KMS-11 (cell line): Measurements from ENCODE around the gene PLEKHN1.

Source experiments
- H2AFZ ChIP-seq: fragments of 200-600 bp; sonication (generic); 2 replicates; pipeline ENCODE4 v1.6.1; 2016; ENCODE audit warnings: antibody characterized with exemption, mixed run types, low read depth
- H3K27ac ChIP-seq: fragments of 200-600 bp; sonication (generic); 2 replicates; pipeline ENCODE4 v1.6.1; 2016; ENCODE audit warnings: mild to moderate bottlenecking, mixed run types
- H3K27me3 ChIP-seq: fragments of 200-600 bp; sonication (generic); 2 replicates; pipeline ENCODE4 v1.6.1; 2017; ENCODE audit warnings: mild to moderate bottlenecking, low read depth, mixed run types, moderate library complexity; ENCODE audit not compliant: insufficient read depth
- H3K36me3 ChIP-seq: fragments of 200-600 bp; sonication (generic); 2 replicates; pipeline ENCODE4 v1.6.1; 2017; ENCODE audit warnings: mild to moderate bottlenecking, mixed run types; ENCODE audit not compliant: insufficient read depth
- H3K4me1 ChIP-seq: fragments of 200-600 bp; sonication (generic); 2 replicates; pipeline ENCODE4 v1.6.1; 2016; ENCODE audit warnings: mild to moderate bottlenecking, low read depth, mixed run types; ENCODE audit not compliant: poor library complexity, severe bottlenecking
- H3K4me2 ChIP-seq: fragments of 200-600 bp; sonication (generic); 2 replicates; pipeline ENCODE4 v1.7.0; 2016; ENCODE audit warnings: mild to moderate bottlenecking, mixed run types
- H3K4me3 ChIP-seq: fragments of 200-600 bp; sonication (generic); IDR thresholded peaks from 2 replicates; pipeline ENCODE4 v1.6.1; 2017; ENCODE audit warnings: low read depth, low read length, mixed read lengths; ENCODE audit not compliant: insufficient read depth
- H3K79me2 ChIP-seq: fragments of 200-600 bp; sonication (generic); 2 replicates; pipeline ENCODE4 v1.6.1; 2016; ENCODE audit warnings: low read depth, mixed run types; ENCODE audit not compliant: insufficient read depth
- H3K9ac ChIP-seq: fragments of 200-600 bp; sonication (generic); 2 replicates; pipeline ENCODE4 v1.6.1; 2016; ENCODE audit warnings: mild to moderate bottlenecking, mixed run types
- H4K20me1 ChIP-seq: fragments of 200-600 bp; sonication (generic); 2 replicates; pipeline ENCODE4 v1.6.1; 2016; ENCODE audit warnings: mild to moderate bottlenecking, mixed run types; ENCODE audit not compliant: insufficient read depth
- TF ChIP-seq, protein P1 (sequence below): fragments of 200-600 bp; sonication (generic); conservative IDR thresholded peaks from 2 replicates; pipeline ENCODE4 v1.6.1; 2017; ENCODE audit warnings: low read depth, mild to moderate bottlenecking, antibody characterized with exemption, low read length, moderate library complexity, mixed read lengths

Gene PLEKHN1

DNA sequence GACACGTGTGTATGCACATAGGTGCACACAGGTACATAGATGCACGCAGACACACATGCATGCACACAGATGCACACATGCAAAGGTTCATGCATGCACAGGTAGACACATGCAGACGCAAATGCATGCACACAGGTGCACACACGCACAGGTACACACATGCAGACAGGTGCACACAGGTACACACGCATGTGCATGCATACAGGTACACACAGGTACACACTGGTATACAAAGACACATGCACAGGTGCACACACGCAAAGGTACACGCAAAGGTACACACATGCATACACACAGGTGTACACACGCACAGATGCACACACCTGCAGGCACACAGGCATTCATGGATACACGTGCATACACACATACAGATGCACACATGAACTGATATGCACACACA lies 16.0 kb upstream of the PLEKHN1 start:
- H3K4me2 ChIP-seq, result no peak overlapping the region
- no peaks in the 10 kb centered on the region for H3K27me3 ChIP-seq
- TF ChIP-seq, protein P1, sequence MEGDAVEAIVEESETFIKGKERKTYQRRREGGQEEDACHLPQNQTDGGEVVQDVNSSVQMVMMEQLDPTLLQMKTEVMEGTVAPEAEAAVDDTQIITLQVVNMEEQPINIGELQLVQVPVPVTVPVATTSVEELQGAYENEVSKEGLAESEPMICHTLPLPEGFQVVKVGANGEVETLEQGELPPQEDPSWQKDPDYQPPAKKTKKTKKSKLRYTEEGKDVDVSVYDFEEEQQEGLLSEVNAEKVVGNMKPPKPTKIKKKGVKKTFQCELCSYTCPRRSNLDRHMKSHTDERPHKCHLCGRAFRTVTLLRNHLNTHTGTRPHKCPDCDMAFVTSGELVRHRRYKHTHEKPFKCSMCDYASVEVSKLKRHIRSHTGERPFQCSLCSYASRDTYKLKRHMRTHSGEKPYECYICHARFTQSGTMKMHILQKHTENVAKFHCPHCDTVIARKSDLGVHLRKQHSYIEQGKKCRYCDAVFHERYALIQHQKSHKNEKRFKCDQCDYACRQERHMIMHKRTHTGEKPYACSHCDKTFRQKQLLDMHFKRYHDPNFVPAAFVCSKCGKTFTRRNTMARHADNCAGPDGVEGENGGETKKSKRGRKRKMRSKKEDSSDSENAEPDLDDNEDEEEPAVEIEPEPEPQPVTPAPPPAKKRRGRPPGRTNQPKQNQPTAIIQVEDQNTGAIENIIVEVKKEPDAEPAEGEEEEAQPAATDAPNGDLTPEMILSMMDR, result no peak
- H3K36me3 ChIP-seq, result peaks cover 9% of the 10 kb centered on the region; the same call in 1 of the 2 replicates
- H3K27ac ChIP-seq, result no peak overlapping the region
- H3K4me1 ChIP-seq, result peaks cover 30% of the 10 kb centered on the region
- no peak overlapping the region for H3K9ac ChIP-seq
- no peak overlapping the region for H3K4me3 ChIP-seq
- H3K79me2 ChIP-seq, result no peaks in the 10 kb centered on the region
- H2AFZ ChIP-seq, result no peak overlapping the region
- H4K20me1 ChIP-seq, result no peaks in the 10 kb centered on the region; the same call in 1 of the 2 replicates

GRCh38 chr1:950881-951280 lies 15.4 kb upstream of the PLEKHN1 start:
- Histone ChIP-seq H3K4me2 (no peak overlapping the region), H2AFZ (no peak overlapping the region), H3K27me3 (no peaks in the 10 kb centered on the region), H3K9ac (no peak overlapping the region), H3K36me3 (peaks cover 10% of the 10 kb centered on the region; the same call in 1 of the 2 replicates), H4K20me1 (no peaks in the 10 kb centered on the region), H3K79me2 (no peaks in the 10 kb centered on the region), H3K27ac (no peak overlapping the region), H3K4me1 (peaks cover 24% of the 10 kb centered on the region), H3K4me3 (no peak overlapping the region)
- TF ChIP-seq, protein P1, result no peak

DNA sequence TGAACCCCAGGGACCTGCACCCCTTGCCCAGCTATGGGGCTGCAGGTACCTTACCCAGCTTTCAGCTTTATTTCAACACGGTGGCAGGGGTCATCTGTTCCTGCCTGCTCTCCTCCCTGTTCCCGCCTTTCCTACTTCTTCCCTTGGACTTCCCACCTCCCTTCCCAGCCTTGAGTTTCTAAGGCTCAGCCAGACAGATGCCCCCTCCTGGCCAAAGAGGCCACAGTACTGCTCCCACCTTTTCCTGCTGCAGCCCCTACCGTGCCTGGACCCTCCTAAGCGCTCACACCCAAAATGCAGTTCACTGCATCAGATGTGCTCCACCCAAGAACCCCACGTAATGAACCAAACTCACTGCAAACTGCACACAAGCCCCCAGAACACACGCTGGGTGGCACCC lies 14.9 kb upstream of the PLEKHN1 start:
- H3K4me1 ChIP-seq, result peaks cover 19% of the 10 kb centered on the region
- no peak overlapping the region for H3K4me2 ChIP-seq
- peaks cover 10% of the 10 kb centered on the region; the same call in 1 of the 2 replicates for H3K36me3 ChIP-seq
- H3K27me3 ChIP-seq, result no peaks in the 10 kb centered on the region
- H3K4me3 ChIP-seq, result no peak overlapping the region
- H4K20me1 ChIP-seq, result no peaks in the 10 kb centered on the region
- H3K27ac ChIP-seq, result no peak overlapping the region
- TF ChIP-seq, protein P1, result peak; percentile 57
- H3K79me2 ChIP-seq, result no peaks in the 10 kb centered on the region
- no peak overlapping the region for H2AFZ ChIP-seq
- H3K9ac ChIP-seq, result no peak overlapping the region

GRCh38 chr1:952201-952600 lies 14.1 kb upstream of the PLEKHN1 start:
- TF ChIP-seq, protein P1, result no peak
- Histone ChIP-seq H3K4me3 (no peak overlapping the region), H3K9ac (no peak overlapping the region), H3K79me2 (peaks cover 5% of the 10 kb centered on the region; the same call in 1 of the 2 replicates), H3K27me3 (no peaks in the 10 kb centered on the region), H3K4me1 (peaks cover 11% of the 10 kb centered on the region), H3K27ac (no peak overlapping the region), H4K20me1 (no peaks in the 10 kb centered on the region), H2AFZ (no peak overlapping the region), H3K36me3 (peaks cover 15% of the 10 kb centered on the region; the same call in 1 of the 2 replicates), H3K4me2 (no peak overlapping the region)
